Activated CD4-positive, alpha-beta T cell treated with anti-CD3 and anti-CD28 coated beads, Interleukin-2, amount 10 ng/mL, durations not matched to agents 24 days and 14 days (primary cell): Measurements from ENCODE around the gene ZNF22. TPM values are rescaled to one million over a fixed set of nuclear protein-coding genes. Genes with fewer than 3 reads are reported as not detected.

Source experiments
- DNase-seq: peaks from one replicate; pipeline ENCODE4 v3.0.0; 2022
- H3K27ac Mint-ChIP-seq: one replicate; pipeline ENCODE4 v1.8.0; 2022; ENCODE audit warnings: mild to moderate bottlenecking, mixed read lengths
- H3K27me3 Mint-ChIP-seq: one replicate; pipeline ENCODE4 v1.8.0; 2022; ENCODE audit warnings: mixed read lengths
- H3K36me3 Mint-ChIP-seq: one replicate; pipeline ENCODE4 v1.8.0; 2022; ENCODE audit warnings: low read depth, mild to moderate bottlenecking, mixed read lengths
- H3K4me1 Mint-ChIP-seq: one replicate; pipeline ENCODE4 v1.8.0; 2021; ENCODE audit warnings: mixed read lengths
- H3K4me3 Mint-ChIP-seq: one replicate; pipeline ENCODE4 v1.8.0; 2022; ENCODE audit warnings: mild to moderate bottlenecking, moderate library complexity, mixed read lengths
- H3K9me3 Mint-ChIP-seq: one replicate; pipeline ENCODE4 v1.8.0; 2021; ENCODE audit warnings: mixed read lengths
- intact Hi-C: fragments of 100-400 bp; cut with micrococcal nuclease; formaldehyde crosslinking; loops from one replicate; pipeline ENCODE4 v1.15.1; 2023
- total RNA-seq: library from RNA; stranded (reverse); gene quantifications from 2 replicates; pipeline ENCODE4 v1.2.3, GENCODE V29; 2022

The ZNF22 gene
- total RNA-seq, 1 donor from 2014 or later, result 26.0 TPM

- H3K27ac Mint-ChIP-seq, result peak overlapping the region; percentile 54
- H3K4me3 Mint-ChIP-seq, result peak overlapping the region; percentile 84
- peaks cover 31% of the 10 kb centered on the region for H3K4me1 Mint-ChIP-seq
- H3K36me3 Mint-ChIP-seq, result no peaks in the 10 kb centered on the region
- intact Hi-C loops, result no loop called here
- DNase-seq, result no peak
- H3K9me3 Mint-ChIP-seq, result no peaks in the 10 kb centered on the region
- no peaks in the 10 kb centered on the region for H3K27me3 Mint-ChIP-seq
Observed at GRCh38 chr10:44977287-44978212, 23.2 kb upstream of the ZNF22 start.

- Mint-ChIP-seq H3K4me1 (peaks cover 31% of the 10 kb centered on the region), H3K27ac (peak overlapping the region; percentile 67), H3K4me3 (peak overlapping the region; percentile 84), H3K9me3 (no peaks in the 10 kb centered on the region), H3K36me3 (no peaks in the 10 kb centered on the region), H3K27me3 (no peaks in the 10 kb centered on the region)
- no peak for DNase-seq
- intact Hi-C loops, result no loop called here
Observed at GRCh38 chr10:44978213-44978569, 22.5 kb upstream of the ZNF22 start.

DNA sequence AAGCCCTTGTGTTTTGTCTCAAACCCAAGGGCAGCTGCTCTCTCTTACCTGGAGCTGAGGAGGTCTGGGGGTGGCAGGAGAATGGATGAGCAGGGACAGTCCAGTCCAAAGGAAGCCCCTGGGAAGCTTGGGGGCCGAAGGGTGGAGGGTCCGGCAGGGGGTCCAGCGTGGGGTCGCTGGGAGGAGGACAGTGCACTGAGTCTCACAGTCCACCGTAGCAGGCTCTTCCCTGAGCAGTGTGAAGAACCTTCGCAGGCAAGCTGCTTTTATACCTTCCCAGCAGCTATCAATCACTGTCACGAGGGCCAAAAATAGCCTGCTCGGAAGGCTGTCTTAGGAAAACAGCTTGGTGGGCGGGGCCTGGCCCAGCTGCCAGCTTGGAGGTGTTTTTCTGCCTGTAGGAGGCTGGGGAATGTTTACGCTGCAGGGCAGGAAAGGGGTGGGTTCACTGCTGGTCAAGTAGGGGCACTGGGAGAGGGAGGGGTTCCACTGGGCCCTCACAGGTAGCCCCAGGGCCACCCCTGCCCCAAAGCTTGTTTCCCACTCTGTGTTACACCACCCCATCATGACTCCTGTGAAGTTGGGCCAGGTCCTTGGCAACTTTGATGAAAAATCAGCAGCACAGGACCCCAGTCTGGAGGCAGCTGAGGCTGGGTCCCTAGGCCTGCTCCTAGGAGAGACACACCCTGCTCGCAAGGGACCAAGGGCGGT is 22.0 kb upstream of the ZNF22 start, which contains the start of gene DEPP1:
Gene DEPP1, minus strand, starts transcription at position 240 of the 711 bp plus-strand sequence. CDS start 779 bp downstream, outside the sequence.
- peak; percentile 90 for DNase-seq
- no peaks in the 10 kb centered on the region for H3K9me3 Mint-ChIP-seq
- H3K36me3 Mint-ChIP-seq, result no peaks in the 10 kb centered on the region
- peak within 1 kb of the TSS; percentile 84 for H3K4me3 Mint-ChIP-seq
- intact Hi-C loops, result no loop called here
- peaks cover 31% of the 10 kb centered on the region for H3K4me1 Mint-ChIP-seq
- peak within 1 kb of the TSS; percentile 67 for H3K27ac Mint-ChIP-seq
- no peaks in the 10 kb centered on the region for H3K27me3 Mint-ChIP-seq

- H3K4me1 Mint-ChIP-seq, result peaks cover 28% of the 10 kb centered on the region
- H3K4me3 Mint-ChIP-seq, result no peak overlapping the region
- intact Hi-C loops, result no loop called here
- no peaks in the 10 kb centered on the region for H3K9me3 Mint-ChIP-seq
- H3K27me3 Mint-ChIP-seq, result no peaks in the 10 kb centered on the region
- no peaks in the 10 kb centered on the region for H3K36me3 Mint-ChIP-seq
- DNase-seq, result no peak
- no peak overlapping the region for H3K27ac Mint-ChIP-seq
Observed at GRCh38 chr10:44979281-44980191, 21.2 kb upstream of the ZNF22 start.

GRCh38 chr10:44980309-44981171 is 20.2 kb upstream of the ZNF22 start:
- H3K9me3 Mint-ChIP-seq, result no peaks in the 10 kb centered on the region
- H3K4me3 Mint-ChIP-seq, result no peak overlapping the region
- intact Hi-C loops, result no loop called here
- peaks cover 25% of the 10 kb centered on the region for H3K4me1 Mint-ChIP-seq
- no peaks in the 10 kb centered on the region for H3K27me3 Mint-ChIP-seq
- H3K36me3 Mint-ChIP-seq, result no peaks in the 10 kb centered on the region
- H3K27ac Mint-ChIP-seq, result peak overlapping the region; percentile 57
- DNase-seq, result no peak

GRCh38 chr10:44981172-44982113 is 19.3 kb upstream of the ZNF22 start:
- intact Hi-C loops, result no loop called here
- no peak for DNase-seq
- Mint-ChIP-seq H3K27me3 (no peaks in the 10 kb centered on the region), H3K4me3 (no peak overlapping the region), H3K27ac (no peak overlapping the region), H3K36me3 (no peaks in the 10 kb centered on the region), H3K9me3 (no peaks in the 10 kb centered on the region), H3K4me1 (peaks cover 26% of the 10 kb centered on the region)

DNA sequence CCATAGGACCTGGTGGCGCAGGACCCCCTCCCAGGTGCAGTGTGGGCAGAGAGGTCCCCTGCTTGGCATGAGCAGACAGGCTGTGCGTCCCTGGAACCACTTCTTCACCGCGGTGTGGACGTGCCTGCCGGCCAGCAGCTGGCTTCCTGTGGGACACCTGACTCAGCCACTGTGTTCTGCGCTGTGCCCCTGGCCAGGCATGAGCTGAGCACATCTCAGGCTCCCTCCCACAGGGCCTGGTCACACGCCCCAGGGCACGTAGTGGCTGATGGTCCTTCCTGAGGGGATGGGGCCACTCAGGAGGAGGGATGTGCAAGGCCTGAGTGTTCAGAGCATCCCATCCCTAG is 18.6 kb upstream of the ZNF22 start:
- intact Hi-C loops, result no loop called here
- no peak for DNase-seq
- Mint-ChIP-seq H3K4me3 (no peak overlapping the region), H3K4me1 (peaks cover 22% of the 10 kb centered on the region), H3K27ac (no peak overlapping the region), H3K9me3 (no peaks in the 10 kb centered on the region), H3K36me3 (no peaks in the 10 kb centered on the region), H3K27me3 (no peaks in the 10 kb centered on the region)

GRCh38 chr10:44982496-44982895 is 18.2 kb upstream of the ZNF22 start:
- no peaks in the 10 kb centered on the region for H3K36me3 Mint-ChIP-seq
- no peak overlapping the region for H3K4me3 Mint-ChIP-seq
- no peak for DNase-seq
- H3K27ac Mint-ChIP-seq, result no peak overlapping the region
- intact Hi-C loops, result no loop called here
- no peaks in the 10 kb centered on the region for H3K27me3 Mint-ChIP-seq
- H3K9me3 Mint-ChIP-seq, result no peaks in the 10 kb centered on the region
- peaks cover 22% of the 10 kb centered on the region for H3K4me1 Mint-ChIP-seq

- intact Hi-C loops, result no loop called here
- DNase-seq, result no peak
- H3K27me3 Mint-ChIP-seq, result peaks cover 3% of the 10 kb centered on the region
- H3K4me3 Mint-ChIP-seq, result no peak overlapping the region
- H3K36me3 Mint-ChIP-seq, result no peaks in the 10 kb centered on the region
- no peak overlapping the region for H3K27ac Mint-ChIP-seq
- no peaks in the 10 kb centered on the region for H3K9me3 Mint-ChIP-seq
- H3K4me1 Mint-ChIP-seq, result peaks cover 22% of the 10 kb centered on the region
Observed at GRCh38 chr10:44983066-44983894, 17.4 kb upstream of the ZNF22 start.

DNA sequence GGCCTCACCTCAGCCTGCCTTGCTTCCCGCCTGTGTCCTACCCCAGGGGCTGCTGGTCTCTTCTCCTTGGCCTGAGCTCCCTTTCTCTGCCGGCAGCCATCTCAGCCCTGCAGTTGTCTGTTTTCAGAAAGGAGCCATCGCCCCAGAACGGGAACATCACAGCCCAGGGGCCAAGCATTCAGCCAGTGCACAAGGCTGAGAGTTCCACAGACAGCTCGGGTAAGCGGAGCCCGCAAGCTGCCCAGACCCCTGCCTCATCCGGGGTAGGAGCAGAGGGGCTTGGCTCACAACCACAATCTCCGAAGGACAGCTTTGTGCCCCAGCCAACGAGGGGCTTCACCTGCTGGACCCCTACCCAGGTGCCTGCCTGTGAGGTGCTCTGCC is 16.8 kb upstream of the ZNF22 start:
- intact Hi-C loops, result no loop called here
- H3K4me1 Mint-ChIP-seq, result peaks cover 18% of the 10 kb centered on the region
- DNase-seq, result no peak
- no peak overlapping the region for H3K4me3 Mint-ChIP-seq
- H3K36me3 Mint-ChIP-seq, result no peaks in the 10 kb centered on the region
- H3K27me3 Mint-ChIP-seq, result peaks cover 3% of the 10 kb centered on the region
- H3K27ac Mint-ChIP-seq, result no peak overlapping the region
- H3K9me3 Mint-ChIP-seq, result no peaks in the 10 kb centered on the region

DNA sequence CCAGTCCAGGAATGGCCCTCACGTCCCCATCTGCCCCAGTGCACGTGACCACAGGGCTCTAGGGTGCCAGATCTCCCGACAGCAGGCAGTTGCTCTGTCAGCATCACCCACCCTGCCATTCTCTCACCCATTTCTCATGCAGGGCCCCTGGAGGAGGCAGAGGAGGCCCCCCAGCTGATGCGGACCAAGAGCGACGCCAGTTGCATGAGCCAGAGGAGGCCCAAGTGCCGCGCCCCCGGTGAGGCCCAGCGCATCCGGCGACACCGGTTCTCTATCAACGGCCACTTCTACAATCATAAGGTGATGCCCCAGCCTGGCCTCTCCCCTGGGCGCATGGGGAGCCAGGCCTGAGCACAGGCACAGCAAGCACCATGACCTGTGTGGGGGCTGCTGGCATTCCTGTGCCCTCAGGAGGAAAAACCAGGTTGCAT is 16.0 kb upstream of the ZNF22 start:
- Mint-ChIP-seq H3K4me1 (peaks cover 12% of the 10 kb centered on the region), H3K27me3 (peaks cover 3% of the 10 kb centered on the region), H3K27ac (no peak overlapping the region), H3K4me3 (no peak overlapping the region), H3K9me3 (no peaks in the 10 kb centered on the region), H3K36me3 (no peaks in the 10 kb centered on the region)
- DNase-seq, result no peak
- intact Hi-C loops, result no loop called here
